ENCODE measurements around the gene ADM2. TPM values are rescaled to one million over a fixed set of nuclear protein-coding genes. Genes with fewer than 3 reads are reported as not detected.
"Not testable (repeated sequence)": the region's sequence is repeated elsewhere in the genome, so short reads cannot be mapped to it uniquely, and the experiment has no call there.

Gene ADM2
- total RNA-seq, 3 donors from 2014 or later (not counting 1 experiment from before 2014, with no cell fraction given) = 0.26 to 2.5 (median 1.5) TPM

- H3K36me3 ChIP-seq (ENCODE audit: control insufficient read depth, insufficient read depth, low read length) = peaks cover 53% of the 10 kb centered on the region
- H3K27me3 ChIP-seq (ENCODE audit: control insufficient read depth, insufficient read depth, low read length) = no peaks in the 10 kb centered on the region
- H3K9me3 Mint-ChIP-seq = no peaks in the 10 kb centered on the region
- intact Hi-C loops (cut with micrococcal nuclease) = no loop called here
- no peaks in the 10 kb centered on the region for H3K27me3 Mint-ChIP-seq (ENCODE audit: low read depth in 2 of 2)
- ATAC-seq (no peak), DNase-seq (no peak)
- no peak for TF ChIP-seq CTCF (IDR thresholded peaks at IDR 0.05)
- H3K36me3 Mint-ChIP-seq = no peaks in the 10 kb centered on the region
- no peak overlapping the region for H3K4me3 Mint-ChIP-seq
- H3K4me1 ChIP-seq (ENCODE audit: control insufficient read depth, insufficient read depth, low read length) = no peaks in the 10 kb centered on the region
- WGBS (ENCODE audit: insufficient coverage) = 96% methylated on average over 7 of the region's 7 CpGs
- H3K27ac ChIP-seq (ENCODE audit: low read length) = no peak overlapping the region
- H3K9me3 ChIP-seq (ENCODE audit: control insufficient read depth, insufficient read depth, low read length) = no peaks in the 10 kb centered on the region
- H3K27ac Mint-ChIP-seq = no peak overlapping the region
- H3K4me1 Mint-ChIP-seq = peaks cover 13 to 15% of the 10 kb centered on the region in 2 donors
- H3K4me3 ChIP-seq (ENCODE audit: low read length) = no peak overlapping the region
Measured at GRCh38 chr22:50518606-50519005, 37.3 kb downstream of the ADM2 start.

DNA sequence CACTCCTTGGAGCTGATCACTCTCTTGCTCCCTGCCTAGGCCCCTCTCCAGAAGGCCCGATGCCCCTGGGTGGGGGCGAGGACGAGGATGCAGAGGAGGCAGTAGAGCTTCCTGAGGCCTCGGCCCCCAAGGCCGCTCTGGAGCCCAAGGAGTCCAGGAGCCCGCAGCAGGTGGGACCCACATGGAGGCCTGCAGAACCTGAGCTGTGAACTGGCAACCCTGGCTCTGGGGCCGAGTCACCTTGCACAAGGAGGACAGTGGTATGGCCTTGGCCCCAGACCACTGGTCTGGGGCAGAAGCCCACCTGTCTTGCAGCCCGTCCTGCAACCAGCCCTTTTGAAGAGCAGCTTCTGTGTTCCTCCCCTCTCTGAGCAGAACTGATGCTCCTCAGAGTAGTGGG is 37.8 kb downstream of the ADM2 start:
- H3K36me3 Mint-ChIP-seq = no peaks in the 10 kb centered on the region
- no peak overlapping the region for H3K27ac Mint-ChIP-seq
- no peak overlapping the region for H3K4me3 ChIP-seq (ENCODE audit: low read length)
- no peaks in the 10 kb centered on the region for H3K9me3 ChIP-seq (ENCODE audit: control insufficient read depth, insufficient read depth, low read length)
- ATAC-seq (no peak), DNase-seq (no peak)
- H3K4me1 ChIP-seq (ENCODE audit: control insufficient read depth, insufficient read depth, low read length) = peaks cover 2% of the 10 kb centered on the region
- H3K9me3 Mint-ChIP-seq = no peaks in the 10 kb centered on the region
- H3K27ac ChIP-seq (ENCODE audit: low read length) = no peak overlapping the region
- no peaks in the 10 kb centered on the region for H3K27me3 Mint-ChIP-seq (ENCODE audit: low read depth in 2 of 2)
- H3K4me1 Mint-ChIP-seq = peaks cover 9 to 15% of the 10 kb centered on the region in 2 donors
- no peak for TF ChIP-seq CTCF (IDR thresholded peaks at IDR 0.05)
- 98% methylated on average over 8 of the region's 8 CpGs for WGBS (ENCODE audit: insufficient coverage)
- peaks cover 54% of the 10 kb centered on the region for H3K36me3 ChIP-seq (ENCODE audit: control insufficient read depth, insufficient read depth, low read length)
- no peaks in the 10 kb centered on the region for H3K27me3 ChIP-seq (ENCODE audit: control insufficient read depth, insufficient read depth, low read length)
- intact Hi-C loops (cut with micrococcal nuclease) = no loop called here
- H3K4me3 Mint-ChIP-seq = no peak overlapping the region

DNA sequence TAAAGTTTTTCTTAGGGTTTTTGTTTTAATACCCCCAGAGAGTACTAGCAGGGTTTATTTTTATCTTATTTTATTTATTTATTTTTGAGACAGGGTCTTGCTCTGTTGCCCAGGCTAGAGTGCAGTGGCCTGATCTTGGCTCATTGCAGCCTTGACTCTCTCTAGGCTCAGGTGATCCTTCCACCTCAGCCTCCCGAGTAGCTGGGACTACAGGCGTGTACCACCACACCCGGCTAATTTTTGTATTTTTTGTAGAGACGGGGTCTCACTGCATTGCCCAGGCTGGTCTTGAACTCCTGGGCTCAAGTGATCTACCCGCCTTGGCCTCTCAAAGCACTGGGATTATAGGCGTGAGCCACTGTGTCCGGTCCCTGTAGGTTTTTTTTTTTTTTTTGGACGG is 38.8 kb downstream of the ADM2 start:
- H3K36me3 Mint-ChIP-seq = not testable (repeated sequence)
- H3K36me3 ChIP-seq (ENCODE audit: control insufficient read depth, insufficient read depth, low read length) = peaks cover 54% of the 10 kb centered on the region

DNA sequence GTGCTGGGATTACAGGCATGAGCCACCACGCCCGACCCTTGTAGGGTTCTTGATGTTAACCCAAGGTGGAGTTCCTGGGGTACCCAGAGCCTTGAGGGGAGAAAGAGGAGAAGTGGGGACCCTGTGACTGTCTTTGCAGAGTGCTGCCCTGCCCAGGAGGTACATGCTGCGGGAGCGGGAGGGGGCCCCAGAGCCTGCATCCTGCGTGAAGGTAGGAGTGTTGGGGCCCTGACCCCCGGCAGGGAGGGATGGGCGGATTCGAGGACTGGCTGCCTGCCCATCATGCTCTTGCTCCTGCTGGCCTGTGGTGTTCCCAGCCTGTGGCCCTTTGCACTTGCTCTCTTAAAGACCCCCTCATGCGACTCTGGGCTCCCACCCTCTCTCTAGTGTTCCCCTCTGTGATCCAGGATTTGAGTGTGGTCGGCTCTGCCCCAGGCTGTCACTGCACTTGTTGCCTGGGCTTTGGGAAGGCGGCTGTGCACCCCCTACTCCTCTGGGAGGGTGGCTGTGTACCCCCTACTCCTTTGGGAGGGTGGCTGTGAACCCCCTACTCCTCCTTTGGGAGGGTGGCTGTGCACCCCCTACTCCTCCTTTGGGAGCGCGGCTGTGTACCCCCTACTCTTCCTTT is 39.6 kb downstream of the ADM2 start:
- Histone ChIP-seq H3K9me3 (ENCODE audit: control insufficient read depth, insufficient read depth, low read length) (no peaks in the 10 kb centered on the region), H3K4me3 (ENCODE audit: low read length) (no peak overlapping the region), H3K27ac (ENCODE audit: low read length) (no peak overlapping the region), H3K36me3 (ENCODE audit: control insufficient read depth, insufficient read depth, low read length) (peaks cover 54% of the 10 kb centered on the region), H3K4me1 (ENCODE audit: control insufficient read depth, insufficient read depth, low read length) (peaks cover 12% of the 10 kb centered on the region), H3K27me3 (ENCODE audit: control insufficient read depth, insufficient read depth, low read length) (no peaks in the 10 kb centered on the region)
- H3K4me1 Mint-ChIP-seq = peaks cover 12 to 13% of the 10 kb centered on the region in 2 donors
- intact Hi-C loops (cut with micrococcal nuclease) = no loop called here
- TF ChIP-seq CTCF (IDR thresholded peaks at IDR 0.05) = no peak
- H3K36me3 Mint-ChIP-seq = no peaks in the 10 kb centered on the region
- ATAC-seq = no peak
- H3K27me3 Mint-ChIP-seq (ENCODE audit: low read depth in 2 of 2) = no peaks in the 10 kb centered on the region
- H3K9me3 Mint-ChIP-seq = no peaks in the 10 kb centered on the region
- WGBS (ENCODE audit: insufficient coverage) = over 99% methylated on average over 12 of the region's 13 CpGs
- H3K27ac Mint-ChIP-seq = no peak overlapping the region
- no peak for DNase-seq
- H3K4me3 Mint-ChIP-seq = no peak overlapping the region

More for the DNA sequence above, 38.8 kb downstream of the ADM2 start:
- DNase-seq; intact Hi-C loops (cut with micrococcal nuclease); H3K27ac ChIP-seq (ENCODE audit: low read length); H3K4me3 ChIP-seq (ENCODE audit: low read length); H3K9me3 Mint-ChIP-seq; H3K27me3 Mint-ChIP-seq (ENCODE audit: low read depth in 2 of 2); H3K27me3 ChIP-seq (ENCODE audit: control insufficient read depth, insufficient read depth, low read length); H3K27ac Mint-ChIP-seq; H3K4me3 Mint-ChIP-seq; H3K9me3 ChIP-seq (ENCODE audit: control insufficient read depth, insufficient read depth, low read length); ATAC-seq: not testable (repeated sequence)
- peaks cover 15 to 17% of the 10 kb centered on the region in 2 donors for H3K4me1 Mint-ChIP-seq
- 97% methylated on average over 8 of the region's 8 CpGs for WGBS (ENCODE audit: insufficient coverage)
- peaks cover 12% of the 10 kb centered on the region for H3K4me1 ChIP-seq (ENCODE audit: control insufficient read depth, insufficient read depth, low read length)
